Measurements from ENCODE around the gene AHSP.
"Not testable (repeated sequence)": the region's sequence is repeated elsewhere in the genome, so short reads cannot be mapped to it uniquely, and the experiment has no call there.

The AHSP gene

GRCh38 chr16:31498493-31498892, 29.2 kb upstream of the AHSP start:
- H3K4me3 ChIP-seq: no peak overlapping the region

GRCh38 chr16:31499928-31500327, 27.8 kb upstream of the AHSP start:
- no peak overlapping the region for H3K27ac ChIP-seq
- H3K4me3 ChIP-seq: no peak overlapping the region

More at GRCh38 chr16:31498493-31498892, 29.2 kb upstream of the AHSP start:
- H3K27ac ChIP-seq: no peak overlapping the region

GRCh38 chr16:31501226-31501965, 26.3 kb upstream of the AHSP start:
- H3K27ac ChIP-seq: no peak overlapping the region
- no peak overlapping the region for H3K4me3 ChIP-seq

DNA sequence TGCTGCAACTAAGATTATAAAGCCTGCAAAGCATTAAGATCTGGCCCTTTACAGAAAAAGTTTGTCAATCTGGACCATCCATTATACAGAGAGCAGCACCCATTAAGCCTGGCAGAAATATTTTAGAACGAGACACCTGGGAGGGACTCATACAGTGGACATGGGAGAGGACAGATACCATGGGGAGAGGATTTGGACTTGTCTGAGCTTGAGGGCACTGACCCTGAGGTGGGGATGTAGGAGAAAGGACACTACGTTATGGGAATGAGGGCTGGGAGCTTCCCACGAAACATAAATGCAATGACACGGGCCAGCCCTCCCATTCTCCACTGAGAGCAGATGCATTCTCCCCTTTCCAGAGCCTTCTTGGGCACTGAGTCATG, 25.7 kb upstream of the AHSP start:
- no peak overlapping the region for H3K4me3 ChIP-seq
- H3K27ac ChIP-seq: no peak overlapping the region

DNA sequence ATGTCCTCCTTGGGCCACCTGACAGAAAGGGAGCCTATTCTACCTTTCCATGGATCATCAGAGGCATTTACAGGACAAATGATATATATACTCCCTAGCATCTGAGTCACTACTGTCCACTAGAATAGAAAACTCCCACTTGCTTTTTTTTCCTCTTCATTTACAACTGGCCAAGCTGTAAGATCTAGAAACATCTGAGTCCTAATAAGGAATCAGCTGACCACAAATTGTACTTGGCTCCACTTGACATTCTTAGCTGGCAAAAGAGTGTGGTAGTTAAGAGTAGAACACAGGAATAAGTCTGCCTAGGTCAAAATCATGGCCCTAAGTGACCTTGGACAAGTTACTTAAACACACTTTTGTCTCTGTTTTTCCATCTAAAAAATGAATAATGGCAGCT, 24.7 kb upstream of the AHSP start:
- Histone ChIP-seq H3K27ac (no peak overlapping the region), H3K4me3 (no peak overlapping the region)

DNA sequence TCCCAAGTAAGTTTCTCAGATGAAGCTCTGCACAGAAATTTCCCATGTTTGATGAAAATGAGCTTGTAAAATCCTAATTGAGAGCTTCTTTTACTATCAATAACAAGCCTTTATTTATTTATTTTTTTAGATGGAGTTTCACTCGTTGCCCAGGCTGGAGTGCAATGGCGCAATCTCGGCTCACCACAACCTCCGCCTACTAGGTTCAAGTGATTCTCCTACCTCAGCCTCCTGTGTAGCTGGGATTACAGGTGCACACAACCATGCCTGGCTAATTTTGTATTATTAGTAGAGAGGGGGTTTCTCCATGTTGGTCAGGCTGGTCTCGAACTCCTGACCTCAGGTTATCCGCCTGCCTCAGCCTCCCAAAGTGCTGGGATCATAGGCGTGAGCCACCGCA, 24.1 kb upstream of the AHSP start:
- H3K27ac ChIP-seq, H3K4me3 ChIP-seq: not testable (repeated sequence)

DNA sequence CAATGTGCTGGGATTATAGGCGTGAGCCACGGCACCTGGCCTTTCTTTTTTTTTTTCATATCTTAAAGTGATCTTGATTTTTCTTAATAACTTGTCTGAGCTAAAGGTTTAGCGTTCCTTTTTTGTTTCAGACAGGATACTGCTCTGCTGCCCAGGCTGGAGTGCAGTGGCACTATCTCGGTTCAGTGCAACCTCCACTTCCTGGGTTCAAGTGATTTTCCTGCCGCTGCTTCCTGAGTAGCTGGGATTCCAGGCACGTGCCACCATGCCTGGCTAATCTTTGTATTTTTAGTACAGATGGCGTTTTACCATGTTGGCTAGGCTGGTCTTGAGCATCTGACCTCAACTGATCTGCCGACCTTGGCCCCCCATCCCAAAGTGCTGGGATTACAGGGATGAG, 23.5 kb upstream of the AHSP start:
- Histone ChIP-seq H3K4me3 (no peak overlapping the region), H3K27ac (no peak overlapping the region)

GRCh38 chr16:31505483-31505882, 22.2 kb upstream of the AHSP start:
- no peak overlapping the region for H3K4me3 ChIP-seq
- no peak overlapping the region for H3K27ac ChIP-seq

DNA sequence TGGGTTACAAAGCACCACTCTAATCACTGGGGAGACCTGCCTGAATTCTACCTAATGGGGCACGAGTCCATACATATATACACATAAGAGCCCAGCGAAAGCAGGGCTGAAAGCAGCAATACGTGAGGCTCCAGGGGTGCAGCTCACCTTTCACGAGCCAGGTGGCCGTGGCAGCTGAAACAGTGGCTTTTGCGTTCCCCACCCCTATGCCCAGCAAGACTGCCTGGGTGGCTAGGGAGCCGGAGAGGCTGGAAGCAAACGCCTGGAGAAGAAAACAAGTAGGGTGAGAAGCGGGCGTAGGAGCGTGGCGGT, 20.1 kb upstream of the AHSP start:
- Histone ChIP-seq H3K27ac (peak overlapping the region in 20 of 21 experiments; percentile 76 to 98 (median 96)), H3K4me3 (peak overlapping the region; percentile 73 to 98 (median 87))

GRCh38 chr16:31507929-31508705, 19.6 kb upstream of the AHSP start, which contains the start of gene RUSF1:
TSS of gene RUSF1 (minus strand) at chr16:31508391. CDS start at chr16:31508373, 18 bp downstream.
- H3K4me3 ChIP-seq: peak within 1 kb of the TSS; percentile 73 to 98 (median 87)
- peak within 1 kb of the TSS; percentile 76 to 98 (median 95) for H3K27ac ChIP-seq

- Histone ChIP-seq H3K27ac (peak overlapping the region; percentile 76 to 98 (median 95)), H3K4me3 (peak overlapping the region; percentile 73 to 98 (median 87))
Measured at GRCh38 chr16:31508706-31509195, 18.9 kb upstream of the AHSP start.

DNA sequence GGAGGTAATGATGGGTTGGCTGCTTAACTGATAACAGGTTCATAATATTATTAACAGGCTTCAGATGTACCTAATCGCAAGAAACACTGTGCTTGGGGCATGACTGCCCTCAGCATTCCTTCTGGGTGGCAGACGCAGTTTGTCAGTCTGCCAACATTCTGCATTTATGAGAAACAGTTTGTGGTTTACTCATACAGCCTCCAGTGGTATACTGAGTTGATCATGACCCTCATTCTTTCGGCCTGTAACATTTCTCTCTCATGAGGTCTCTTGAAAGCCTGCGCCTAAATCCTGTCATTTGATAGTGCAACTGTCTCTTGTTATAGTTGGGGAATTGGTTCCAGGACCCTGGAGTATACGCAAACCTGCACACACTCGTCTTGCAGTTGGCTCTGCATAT, 14.6 kb upstream of the AHSP start:
- Histone ChIP-seq H3K4me3 (no peak overlapping the region), H3K27ac (no peak overlapping the region)

- Histone ChIP-seq H3K4me3 (no peak overlapping the region), H3K27ac (no peak overlapping the region)
Measured at GRCh38 chr16:31513884-31514283, 13.8 kb upstream of the AHSP start.

GRCh38 chr16:31517800-31518402, 9.8 kb upstream of the AHSP start:
- Histone ChIP-seq H3K27ac (no peak overlapping the region), H3K4me3 (no peak overlapping the region)

DNA sequence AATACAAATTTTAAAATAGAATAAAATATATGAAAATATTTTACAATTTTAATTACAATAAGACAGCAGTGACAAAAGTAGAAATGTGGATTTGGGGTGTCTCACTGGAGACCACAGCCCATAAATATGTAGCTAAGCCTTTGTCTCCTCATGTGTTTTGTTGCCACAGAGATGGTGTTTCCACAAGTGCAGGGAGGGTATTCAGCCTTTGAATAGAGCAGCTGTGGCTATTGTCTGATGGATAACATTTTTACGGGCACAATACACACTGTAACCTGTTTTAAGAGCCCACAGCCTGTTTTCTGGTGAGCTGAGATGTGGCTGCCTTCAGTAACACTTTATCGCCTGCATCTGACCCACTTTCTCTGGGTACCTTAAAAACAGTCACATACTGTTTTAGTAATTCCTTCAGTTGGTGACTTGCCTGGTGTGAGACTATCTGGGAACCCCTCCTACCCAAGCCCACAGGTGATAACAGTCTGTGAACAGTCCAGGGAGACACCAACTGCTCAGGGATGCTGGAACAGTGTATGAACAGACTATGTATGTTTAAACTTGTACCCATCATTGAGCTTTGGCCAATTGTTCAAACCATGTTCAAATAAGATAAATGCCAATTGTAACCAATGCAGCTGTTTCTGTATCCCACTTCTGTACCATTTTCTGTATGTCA, 7.8 kb upstream of the AHSP start:
- H3K27ac ChIP-seq: no peak overlapping the region
- H3K4me3 ChIP-seq: no peak overlapping the region

DNA sequence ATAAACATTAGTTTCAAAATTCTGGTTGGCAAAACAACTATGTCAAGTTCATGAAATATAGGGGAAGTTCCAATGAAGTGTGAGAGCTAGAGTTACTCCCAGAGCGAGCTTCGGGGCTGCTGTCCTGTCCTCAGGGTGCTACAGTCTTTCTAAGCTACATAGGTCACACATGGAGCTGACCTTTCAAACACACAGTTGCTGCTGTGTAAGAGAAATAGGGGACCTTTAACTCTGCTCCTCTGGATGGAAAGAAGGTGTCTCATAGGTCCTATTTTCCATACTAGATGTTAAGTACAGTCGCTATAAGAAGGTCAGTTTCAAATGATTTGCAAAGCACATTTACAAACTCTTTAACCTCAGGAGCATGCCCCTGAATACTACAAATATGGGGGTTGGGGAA, 6.3 kb upstream of the AHSP start:
- no peak overlapping the region for H3K27ac ChIP-seq
- H3K4me3 ChIP-seq: no peak overlapping the region

- H3K27ac ChIP-seq: no peak overlapping the region
- H3K4me3 ChIP-seq: no peak overlapping the region
Measured at GRCh38 chr16:31522071-31522470, 5.6 kb upstream of the AHSP start.

- H3K4me3 ChIP-seq, H3K27ac ChIP-seq: not testable (repeated sequence)
Measured at GRCh38 chr16:31523768-31524167, 3.9 kb upstream of the AHSP start.

DNA sequence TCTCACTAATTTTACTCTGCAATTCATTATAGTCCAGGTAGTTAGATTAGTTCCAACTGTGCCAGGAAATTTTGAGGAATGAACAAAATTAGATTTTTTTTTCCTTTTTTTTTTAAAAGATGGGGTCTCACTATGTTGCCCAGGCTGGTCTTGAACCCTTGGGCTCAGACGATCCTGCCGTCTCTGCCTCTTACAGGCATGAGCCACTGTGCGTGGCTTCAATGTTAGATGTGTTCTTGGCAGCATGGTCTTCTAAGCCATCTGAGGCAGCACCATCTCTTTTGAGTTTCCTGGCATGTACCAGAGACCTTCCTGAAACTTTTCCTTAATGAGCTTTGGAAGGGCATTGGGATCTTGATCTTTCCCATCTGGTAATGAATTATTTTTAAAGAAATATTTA, 2.6 kb upstream of the AHSP start:
- no peak overlapping the region for H3K27ac ChIP-seq
- H3K4me3 ChIP-seq: no peak overlapping the region

DNA sequence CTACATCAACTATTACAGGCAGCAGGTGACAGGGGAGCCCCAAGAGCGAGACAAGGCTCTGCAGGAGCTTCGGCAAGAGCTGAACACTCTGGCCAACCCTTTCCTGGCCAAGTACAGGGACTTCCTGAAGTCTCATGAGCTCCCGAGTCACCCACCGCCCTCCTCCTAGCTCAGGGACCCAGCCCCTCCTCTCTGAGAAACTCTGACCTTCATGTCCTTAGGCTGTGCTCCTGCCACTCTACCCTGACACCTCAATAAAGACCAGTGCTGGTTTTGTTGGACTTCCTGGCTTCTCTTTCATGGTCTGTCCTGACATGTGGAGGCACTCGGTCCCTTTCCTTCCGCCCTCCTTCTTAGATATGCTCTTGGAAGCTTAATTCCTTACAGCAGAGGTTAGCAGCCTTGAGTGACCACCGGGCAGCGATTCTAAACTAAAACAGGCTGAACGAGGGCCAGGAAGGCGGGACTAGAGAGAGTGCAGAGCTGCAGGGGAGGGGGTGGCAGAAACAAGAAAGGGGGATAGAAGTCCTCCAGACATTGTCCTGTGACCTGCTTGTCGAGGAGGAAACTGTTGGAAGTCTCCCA, 915 bp downstream of the AHSP start:
- H3K4me3 ChIP-seq: peak overlapping the region in 1 of 7 experiments; percentile 33

More for the DNA sequence above, 915 bp downstream of the AHSP start:
- H3K27ac ChIP-seq: no peak overlapping the region
